Prostate gland (tissue), 2 donors: ENCODE measurements around the gene LOXHD1.

Experiments used
- POLR2A ChIP-seq: fragments of 450-650 bp; IDR thresholded peaks from one replicate; pipeline ENCODE4 v1.6.1; 2016; ENCODE audit warnings: antibody characterized with exemption, mild to moderate bottlenecking
- POLR2AphosphoS5 ChIP-seq: sonication (generic); formaldehyde crosslinking; IDR thresholded peaks from one replicate; pipeline ENCODE4 v1.6.1; 2017; ENCODE audit warnings: antibody characterized with exemption
- TF ChIP-seq, protein P1 (sequence below), 4 experiments: fragments of 200-600 bp in 2 of 4; fragments of 450-650 bp in 2 of 4; sonication (generic) in 2 of 4; IDR thresholded peaks; 1 replicate in 3 of 4; 2 replicates in 1 of 4; pipeline ENCODE4 v1.5.1; 2016 to 2019; ENCODE audit warnings: antibody characterized with exemption in 4 of 4, mild to moderate bottlenecking in 2 of 4, moderate library complexity in 2 of 4

DNA sequence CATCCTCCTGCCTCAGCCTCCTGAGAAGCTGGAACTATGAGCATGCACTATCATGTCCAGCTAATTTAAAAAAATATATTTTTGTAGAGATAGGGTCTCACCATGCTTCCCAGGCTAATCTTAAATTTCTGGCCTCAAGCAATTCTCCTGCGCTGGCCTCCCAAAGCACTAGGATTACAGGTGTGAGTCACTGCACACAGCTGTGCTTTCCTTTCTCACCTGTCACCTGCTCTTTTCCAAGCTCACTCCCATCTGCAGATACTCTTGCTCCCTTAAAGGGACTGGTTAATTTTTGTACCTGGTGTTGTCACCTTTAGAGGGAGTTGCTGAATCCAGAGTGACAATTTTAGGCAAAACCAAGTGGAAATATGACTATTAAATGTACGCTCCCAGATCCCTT, 178.2 kb downstream of the LOXHD1 start:
- TF ChIP-seq, protein P1, sequence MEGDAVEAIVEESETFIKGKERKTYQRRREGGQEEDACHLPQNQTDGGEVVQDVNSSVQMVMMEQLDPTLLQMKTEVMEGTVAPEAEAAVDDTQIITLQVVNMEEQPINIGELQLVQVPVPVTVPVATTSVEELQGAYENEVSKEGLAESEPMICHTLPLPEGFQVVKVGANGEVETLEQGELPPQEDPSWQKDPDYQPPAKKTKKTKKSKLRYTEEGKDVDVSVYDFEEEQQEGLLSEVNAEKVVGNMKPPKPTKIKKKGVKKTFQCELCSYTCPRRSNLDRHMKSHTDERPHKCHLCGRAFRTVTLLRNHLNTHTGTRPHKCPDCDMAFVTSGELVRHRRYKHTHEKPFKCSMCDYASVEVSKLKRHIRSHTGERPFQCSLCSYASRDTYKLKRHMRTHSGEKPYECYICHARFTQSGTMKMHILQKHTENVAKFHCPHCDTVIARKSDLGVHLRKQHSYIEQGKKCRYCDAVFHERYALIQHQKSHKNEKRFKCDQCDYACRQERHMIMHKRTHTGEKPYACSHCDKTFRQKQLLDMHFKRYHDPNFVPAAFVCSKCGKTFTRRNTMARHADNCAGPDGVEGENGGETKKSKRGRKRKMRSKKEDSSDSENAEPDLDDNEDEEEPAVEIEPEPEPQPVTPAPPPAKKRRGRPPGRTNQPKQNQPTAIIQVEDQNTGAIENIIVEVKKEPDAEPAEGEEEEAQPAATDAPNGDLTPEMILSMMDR (IDR thresholded peaks at IDR 0.05): no peak
- TF ChIP-seq POLR2A: no peak
- no peak for TF ChIP-seq POLR2AphosphoS5
